Heart left ventricle (tissue), 13 donors: ENCODE data around the gene FXR1.

Experiments
- POLR2A ChIP-seq, 2 donors: fragments of 450-650 bp; IDR thresholded peaks; one replicate each; pipeline ENCODE4 v1.6.1; 2017; ENCODE audit warnings: antibody characterized with exemption in 2 of 2, mild to moderate bottlenecking in 2 of 2, moderate library complexity in 2 of 2
- TF ChIP-seq, protein P1 (sequence below), 12 donors: fragments of 200-600 bp; sonication (generic) in 4 of 12; IDR thresholded peaks; one replicate each; pipeline versions ENCODE4 v1.5.0 to v1.8.0; 2018 to 2022; ENCODE audit warnings: antibody characterized with exemption in 12 of 12, mild to moderate bottlenecking in 5 of 12
- donor health status: ischemic (EF 13 %, LVEDD 7.1; RV severe dilation, severe dysfunction).
- donor health status: DM: no; HTN: yes; CAD: no.
- donor health status: DM: no; HTN: no; CAD: no.
- donor health status: ischemic (EF 25% LVEDD 6.9; RV normal size, moderate dysfunction).
- donor health status: ischemic (EF 25% LVEDD 5.7; RV mildly dilated, moderate dysfunction).
- donor health status: ischemic (EF 35%, LVEDD 5.7; RV mildly dilated, moderate dysfunction).
- donor health status: nonischemic (EF 11% LVEDD 7.7; RV severe dilation, severe dysfunction).
- donor health status: DM: yes; HTN: yes; CAD: no.
- donor health status: PGD.
- donor health status: ischemic (EF 29% LVEDD 5.4; RV normal size, mild dysfunction).
- donor health status: nonischemic (EF 23%, LVEDD 6.1; RV moderate dilation, normal function).

DNA sequence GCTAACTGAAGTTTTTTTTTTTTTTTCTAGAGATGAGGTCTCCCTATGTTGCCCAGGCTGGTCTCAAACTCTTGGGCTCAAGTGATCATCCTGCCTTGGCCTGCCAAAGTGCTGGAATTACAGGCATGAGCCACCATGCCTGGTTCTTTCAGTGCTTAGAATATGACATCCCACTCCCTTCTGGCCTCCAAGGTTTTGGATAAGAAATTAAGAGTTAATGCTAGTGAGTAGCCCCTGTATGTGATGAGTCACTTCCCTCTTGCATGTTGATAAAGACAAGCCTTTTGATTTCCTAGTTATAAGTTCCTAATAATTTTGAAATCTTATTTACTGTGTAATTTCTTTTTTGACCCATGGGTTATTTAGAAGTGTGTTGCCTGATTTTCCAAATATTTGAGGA lies 112.7 kb downstream of the FXR1 start:
- TF ChIP-seq, protein P1, sequence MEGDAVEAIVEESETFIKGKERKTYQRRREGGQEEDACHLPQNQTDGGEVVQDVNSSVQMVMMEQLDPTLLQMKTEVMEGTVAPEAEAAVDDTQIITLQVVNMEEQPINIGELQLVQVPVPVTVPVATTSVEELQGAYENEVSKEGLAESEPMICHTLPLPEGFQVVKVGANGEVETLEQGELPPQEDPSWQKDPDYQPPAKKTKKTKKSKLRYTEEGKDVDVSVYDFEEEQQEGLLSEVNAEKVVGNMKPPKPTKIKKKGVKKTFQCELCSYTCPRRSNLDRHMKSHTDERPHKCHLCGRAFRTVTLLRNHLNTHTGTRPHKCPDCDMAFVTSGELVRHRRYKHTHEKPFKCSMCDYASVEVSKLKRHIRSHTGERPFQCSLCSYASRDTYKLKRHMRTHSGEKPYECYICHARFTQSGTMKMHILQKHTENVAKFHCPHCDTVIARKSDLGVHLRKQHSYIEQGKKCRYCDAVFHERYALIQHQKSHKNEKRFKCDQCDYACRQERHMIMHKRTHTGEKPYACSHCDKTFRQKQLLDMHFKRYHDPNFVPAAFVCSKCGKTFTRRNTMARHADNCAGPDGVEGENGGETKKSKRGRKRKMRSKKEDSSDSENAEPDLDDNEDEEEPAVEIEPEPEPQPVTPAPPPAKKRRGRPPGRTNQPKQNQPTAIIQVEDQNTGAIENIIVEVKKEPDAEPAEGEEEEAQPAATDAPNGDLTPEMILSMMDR (IDR thresholded peaks at IDR 0.05): no peak
- TF ChIP-seq POLR2A (IDR thresholded peaks at IDR 0.05): no peak
